Lower leg skin (tissue), 4 donors: ENCODE data around the gene PRPS1L1. TPM values are rescaled to one million over a fixed set of nuclear protein-coding genes. Genes with fewer than 3 reads are reported as not detected.

ENCODE experiments used
- DNase-seq, 2 donors: peaks; one replicate each; pipeline ENCODE4 v3.0.0-alpha.2; 2019; ENCODE audit warnings: low spot score in 2 of 2
- H3K4me3 ChIP-seq: fragments of 200-600 bp; sonication (generic); 2 replicates; pipeline ENCODE4 v1.5.1; 2017; ENCODE audit warnings: mild to moderate bottlenecking, low read depth; ENCODE audit not compliant: poor library complexity, severe bottlenecking
- CTCF ChIP-seq, 3 donors: fragments of 450-650 bp; IDR thresholded peaks; one replicate each; pipeline ENCODE4 v1.5.1; 2016; ENCODE audit warnings: antibody characterized with exemption in 3 of 3, mild to moderate bottlenecking in 3 of 3, moderate library complexity in 2 of 3
- POLR2A ChIP-seq, 2 donors: fragments of 450-650 bp; IDR thresholded peaks; one replicate each; pipeline ENCODE4 v1.6.1; 2016 to 2017; ENCODE audit warnings: antibody characterized with exemption in 2 of 2, mild to moderate bottlenecking in 1 of 2, moderate library complexity in 1 of 2
- WGBS, 2 donors: methylation state at CpG; one replicate each; pipeline ENCODE4 v1.1.5; 2018; 5-methylcytosine and 5-hydroxymethylcytosine counted together
- intact Hi-C: fragments of 100-400 bp; cut with DNase I; formaldehyde crosslinking; loops from one replicate; pipeline ENCODE4 v1.15.0; 2023; ENCODE audit warnings: low total_unique reads
- total RNA-seq, 4 donors: library from RNA; depleted of rRNA; stranded (reverse); fragments of >200 nt; gene quantifications; one replicate each; pipeline ENCODE4 v1.1.0, GENCODE V29; 2016

Gene PRPS1L1
- total RNA-seq, 4 donors from 2014 or later, result not detected

DNA sequence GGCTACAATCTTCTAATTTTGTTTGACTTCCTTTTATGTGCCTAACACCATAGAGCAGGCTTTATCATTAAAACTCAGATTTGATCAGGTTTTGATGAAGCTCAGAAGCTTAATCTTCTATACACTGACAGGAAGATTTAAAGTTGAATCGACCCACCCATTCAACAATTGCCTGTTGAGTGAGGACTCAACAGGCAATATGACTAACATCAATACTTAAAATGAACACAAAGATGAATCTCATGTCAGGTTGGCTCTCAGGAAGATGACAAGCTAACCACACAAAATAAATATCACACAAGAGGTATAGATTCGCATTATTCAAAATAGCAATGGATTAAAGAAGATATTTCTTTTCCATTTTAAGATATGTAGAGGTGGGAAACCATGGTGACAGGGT lies 50.7 kb downstream of the PRPS1L1 start:
- TF ChIP-seq POLR2A (IDR thresholded peaks at IDR 0.05), result no peak
- no peak for TF ChIP-seq CTCF (IDR thresholded peaks at IDR 0.05)
- WGBS, 2 donors, result 44 to 50% methylated on average over 2 of the region's 2 CpGs
- no peak for DNase-seq
- intact Hi-C loops, result no loop called here
- no peak overlapping the region for H3K4me3 ChIP-seq

Other genes starting within 250 kb of the PRPS1L1 start
- 10 to 100 TPM; 45.7 to 78.8 (median 67.3) TPM for gene SNX13, start 87.4 kb downstream of the PRPS1L1 start, total RNA-seq